HTERT RPE-1 (cell line): ENCODE results near the gene KCTD18.

ENCODE experiments used
- in situ Hi-C: fragments of 300-500 bp; cut with MboI; formaldehyde crosslinking; loops from 4 replicates; pipeline ENCODE4 v1.14.3; 2020; ENCODE audit warnings: low sequenced_read_pairs

KCTD18 gene

DNA sequence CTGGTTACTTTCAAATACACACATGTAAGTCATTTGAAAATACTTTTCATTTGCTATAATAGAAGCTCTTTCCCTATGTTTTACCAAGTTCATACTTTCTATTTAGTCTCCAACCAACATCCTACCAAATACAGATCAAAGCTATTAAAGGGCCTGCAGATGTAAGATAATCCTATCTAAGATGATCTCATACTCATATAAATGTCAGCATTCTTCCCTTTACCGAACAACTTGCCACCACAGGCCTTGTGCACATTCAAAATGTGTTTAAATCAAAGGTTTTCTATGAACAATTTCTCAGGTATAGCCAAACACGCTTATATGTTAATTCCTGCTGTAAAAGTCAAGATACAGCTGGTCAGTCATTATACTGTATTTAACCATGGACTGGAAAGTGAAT, 23.3 kb downstream of the KCTD18 start:
- in situ Hi-C loops = no loop called here

- in situ Hi-C loops = no loop called here
Measured at GRCh38 chr2:200484934-200485333, 24.9 kb downstream of the KCTD18 start.

- in situ Hi-C loops = no loop called here
Measured at GRCh38 chr2:200483729-200484198, 26.1 kb downstream of the KCTD18 start.

GRCh38 chr2:200482194-200482593, 27.7 kb downstream of the KCTD18 start:
- in situ Hi-C loops = no loop called here

GRCh38 chr2:200479692-200480265, 30.1 kb downstream of the KCTD18 start:
- in situ Hi-C loops = no loop called here

GRCh38 chr2:200477667-200478131, 32.2 kb downstream of the KCTD18 start:
- in situ Hi-C loops = no loop called here

GRCh38 chr2:200476836-200477235, 33.0 kb downstream of the KCTD18 start:
- in situ Hi-C loops = no loop called here

DNA sequence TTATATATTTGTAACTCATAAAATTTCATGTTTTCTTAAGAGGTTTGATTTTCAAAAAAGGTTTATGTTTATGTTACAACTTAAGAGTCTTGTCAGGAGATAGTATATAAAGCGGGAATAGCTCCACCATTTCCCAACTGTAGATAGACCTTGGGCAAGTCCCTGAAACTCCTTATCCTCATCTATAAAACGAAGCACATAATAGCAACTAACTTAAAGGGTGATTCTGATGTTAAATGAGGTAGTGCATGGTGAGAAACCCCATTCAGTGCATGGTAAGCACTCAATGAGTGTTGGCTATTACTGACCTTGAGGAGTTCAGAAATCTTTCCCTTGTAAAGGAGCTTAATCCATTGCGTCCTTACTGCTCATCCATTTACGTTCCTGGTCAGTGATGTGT, 34.1 kb downstream of the KCTD18 start:
- in situ Hi-C loops = no loop called here

- in situ Hi-C loops = no loop called here
Measured at GRCh38 chr2:200472853-200473464, 36.9 kb downstream of the KCTD18 start.

- in situ Hi-C loops = no loop called here
Measured at GRCh38 chr2:200471928-200472645, 37.8 kb downstream of the KCTD18 start.

- in situ Hi-C loops = no loop called here
Measured at GRCh38 chr2:200471324-200471848, 38.5 kb downstream of the KCTD18 start.

GRCh38 chr2:200470230-200470629, 39.6 kb downstream of the KCTD18 start:
- in situ Hi-C loops = no loop called here

- in situ Hi-C loops = no loop called here
Measured at GRCh38 chr2:200469708-200470211, 40.1 kb downstream of the KCTD18 start.

DNA sequence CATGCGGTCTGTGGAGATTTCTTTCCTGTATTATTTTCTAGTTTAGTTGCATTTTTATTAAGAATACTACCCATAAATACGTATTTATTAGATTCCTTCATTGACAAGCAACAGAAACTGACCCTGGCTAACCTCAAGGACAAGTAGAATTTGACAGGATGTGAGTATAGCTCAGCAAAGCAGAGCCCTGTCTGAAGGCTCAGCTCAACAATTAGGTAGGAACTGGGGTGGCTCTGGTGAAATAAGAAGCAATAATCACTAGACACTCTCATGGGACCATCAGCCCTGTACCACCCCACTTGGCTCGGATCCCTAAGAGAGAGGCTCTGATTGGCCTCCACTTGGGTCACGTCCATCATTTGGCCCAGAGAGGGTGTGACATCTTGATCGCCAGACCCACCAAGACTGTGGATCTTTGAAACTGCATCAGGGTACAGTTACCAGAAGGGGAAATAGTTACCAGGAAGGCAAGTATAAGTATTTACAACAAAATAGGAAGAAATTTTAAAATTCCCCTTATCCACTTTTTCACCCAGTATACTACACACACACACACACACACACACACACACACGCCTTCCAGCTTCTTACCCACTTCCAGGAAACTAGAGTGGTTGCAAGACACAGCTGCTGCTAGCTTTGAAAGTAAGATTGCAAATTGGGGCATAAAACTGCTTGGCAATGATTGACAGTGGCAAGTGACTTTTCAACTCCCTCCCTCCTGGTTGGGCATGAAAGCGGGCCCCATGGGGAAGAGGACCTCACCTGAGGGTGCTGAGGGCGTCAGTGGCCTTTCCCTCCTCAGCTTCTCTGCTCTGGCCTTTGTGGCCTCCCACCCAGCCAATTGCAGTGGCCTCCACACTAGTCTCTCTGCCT, 41.8 kb downstream of the KCTD18 start:
- in situ Hi-C loops = no loop called here

DNA sequence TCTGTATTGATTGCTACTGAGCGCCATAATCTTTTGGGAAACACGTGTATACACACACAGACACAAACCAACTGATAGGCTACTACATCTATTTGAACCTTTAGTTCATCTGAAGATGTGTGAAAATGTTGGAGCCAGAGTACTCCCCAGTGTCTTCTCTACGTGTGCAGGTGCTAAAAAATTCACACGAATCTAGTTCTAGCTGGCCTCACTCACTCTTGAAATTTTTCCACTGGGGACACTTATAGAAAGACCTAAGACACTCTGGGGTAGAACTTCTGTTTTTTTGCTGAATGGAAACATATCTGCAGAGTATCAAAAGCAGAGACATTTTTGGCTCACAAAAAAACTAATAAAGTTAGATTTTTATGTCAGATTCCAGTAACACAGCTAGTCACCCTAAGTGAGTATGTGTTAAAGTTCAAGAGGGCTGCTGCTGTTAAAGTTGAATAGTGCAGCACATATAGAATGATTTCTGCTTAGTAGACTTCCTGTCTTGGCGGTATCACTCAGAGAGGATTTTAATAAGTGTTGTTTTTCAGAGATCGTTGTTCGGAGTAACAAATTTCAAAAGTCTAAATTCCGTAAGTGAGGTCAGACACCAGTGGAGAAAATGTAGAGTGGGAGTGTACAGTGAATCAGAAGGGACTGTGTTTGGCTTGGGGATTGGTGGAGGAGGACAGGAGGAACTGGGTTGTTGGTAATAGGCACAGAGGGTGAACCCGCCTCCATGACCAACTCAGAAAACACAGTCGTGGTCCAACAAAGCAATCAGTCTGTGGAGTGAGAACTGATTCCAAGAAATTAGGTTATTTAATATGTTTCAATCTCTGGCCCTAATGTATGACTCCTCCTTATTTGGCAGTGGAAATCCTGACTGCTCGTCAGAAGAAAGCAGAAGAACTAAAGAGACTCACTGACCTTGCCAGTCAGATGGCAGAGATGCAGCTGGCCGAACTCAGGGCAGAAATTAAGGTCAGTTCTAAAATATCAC, 43.1 kb downstream of the KCTD18 start:
- in situ Hi-C loops = no loop called here

DNA sequence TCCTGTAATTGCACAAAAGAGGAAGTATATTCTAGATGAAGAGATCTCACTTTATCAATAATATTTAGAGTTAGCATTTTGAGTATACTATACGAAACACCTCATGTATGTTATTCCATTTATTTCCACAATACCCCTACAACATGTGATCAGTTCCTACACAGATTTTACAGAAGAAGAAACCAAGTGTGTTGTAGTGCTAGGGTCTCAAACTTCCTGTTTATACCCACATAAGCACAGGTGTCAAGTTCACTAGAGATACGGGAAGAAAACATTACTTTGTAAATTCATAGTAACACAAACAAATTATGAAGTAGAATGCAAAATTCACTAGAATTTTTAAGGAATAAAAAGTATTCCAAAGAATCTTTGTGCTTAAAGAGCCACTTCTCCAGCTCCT, 46.4 kb downstream of the KCTD18 start:
- in situ Hi-C loops = no loop called here

GRCh38 chr2:200461846-200462710, 47.8 kb downstream of the KCTD18 start:
- in situ Hi-C loops = no loop called here

DNA sequence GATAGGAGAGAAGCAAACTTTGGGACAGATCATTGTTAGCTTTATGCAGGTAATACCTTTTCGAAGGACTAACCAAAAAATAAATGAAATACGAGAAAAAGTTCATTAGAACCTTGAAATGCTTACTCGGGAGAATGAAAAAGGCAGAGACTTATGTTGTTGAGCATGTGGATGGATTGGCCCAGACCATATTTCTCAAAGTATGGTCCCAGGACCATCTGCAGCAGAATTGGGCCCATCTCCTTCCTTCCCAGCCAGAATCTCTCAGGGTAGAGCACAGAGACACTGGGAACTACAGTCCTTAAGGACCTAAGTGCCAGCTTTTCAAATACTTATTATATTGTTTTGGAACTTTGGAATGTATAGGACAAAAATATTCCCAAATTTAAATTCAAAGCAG, 50.8 kb downstream of the KCTD18 start:
- in situ Hi-C loops = no loop called here

- in situ Hi-C loops = no loop called here
Measured at GRCh38 chr2:200456567-200456966, 53.3 kb downstream of the KCTD18 start.
